Mesothelial cell of epicardium (in vitro differentiated cells): ENCODE measurements around the gene QARS1. TPM values are rescaled to one million over a fixed set of nuclear protein-coding genes. Genes with fewer than 3 reads are reported as not detected.

Source experiments
- DNase-seq, 2 experiments: peaks; one replicate each; pipeline ENCODE4 v3.0.0; 2021; ENCODE audit warnings: low spot score in 2 of 2; ENCODE audit not compliant: unreplicated experiment in 2 of 2
- H3K27ac Mint-ChIP-seq: 2 replicates; pipeline ENCODE4 v1.8.0; 2021; ENCODE audit warnings: mixed read lengths
- H3K27me3 Mint-ChIP-seq: 2 replicates; pipeline ENCODE4 v1.8.0; 2021; ENCODE audit warnings: low read depth, mixed read lengths
- H3K36me3 Mint-ChIP-seq: 2 replicates; pipeline ENCODE4 v1.8.0; 2021; ENCODE audit warnings: mixed read lengths
- H3K4me1 Mint-ChIP-seq: 2 replicates; pipeline ENCODE4 v1.8.0; 2021; ENCODE audit warnings: mixed read lengths
- H3K4me3 Mint-ChIP-seq: 2 replicates; pipeline ENCODE4 v1.8.0; 2021; ENCODE audit warnings: mild to moderate bottlenecking, moderate library complexity, mixed read lengths
- H3K9me3 Mint-ChIP-seq: 2 replicates; pipeline ENCODE4 v1.8.0; 2021; ENCODE audit warnings: mixed read lengths
- total RNA-seq: library from RNA; stranded (reverse); gene quantifications from 3 replicates; pipeline ENCODE4 v1.2.1, GENCODE V29; 2021
- TF ChIP-seq, protein P1 (sequence below): fragments of 200-600 bp; sonication (generic); IDR thresholded peaks from one replicate; pipeline ENCODE4 v1.5.0; 2021; ENCODE audit warnings: antibody characterized with exemption; ENCODE audit not compliant: unreplicated experiment

QARS1 gene
- total RNA-seq, 1 donor from 2014 or later, result 364 TPM

GRCh38 chr3:49122886-49123545, 18.5 kb upstream of the QARS1 start:
- Mint-ChIP-seq H3K27ac (no peak overlapping the region), H3K4me3 (no peak overlapping the region)
- DNase-seq, result no peak

DNA sequence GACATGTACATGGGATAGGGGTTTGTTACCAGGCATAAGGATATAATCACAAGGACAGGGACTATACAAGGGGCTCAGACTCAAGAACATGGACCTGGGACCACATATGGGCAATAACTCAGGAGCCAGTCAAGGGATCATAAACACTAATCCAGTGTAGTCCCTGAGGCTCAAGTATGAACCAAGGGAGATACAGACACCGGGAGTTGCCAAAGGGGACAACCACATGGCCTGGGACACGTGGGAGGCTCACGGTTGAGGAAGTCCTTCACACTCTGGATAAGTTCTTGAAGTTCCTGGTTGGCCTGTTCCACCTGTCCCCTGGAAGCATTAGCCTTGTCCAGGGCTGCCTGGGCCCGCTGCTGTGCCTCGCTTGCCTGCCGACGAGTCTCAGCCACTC, 17.9 kb upstream of the QARS1 start:
- peaks cover 14% of the 10 kb centered on the region for H3K36me3 Mint-ChIP-seq
- no peaks in the 10 kb centered on the region for H3K9me3 Mint-ChIP-seq
- DNase-seq, result no peak
- peak overlapping the region; percentile 89 for H3K27ac Mint-ChIP-seq
- no peaks in the 10 kb centered on the region for H3K27me3 Mint-ChIP-seq
- TF ChIP-seq, protein P1, sequence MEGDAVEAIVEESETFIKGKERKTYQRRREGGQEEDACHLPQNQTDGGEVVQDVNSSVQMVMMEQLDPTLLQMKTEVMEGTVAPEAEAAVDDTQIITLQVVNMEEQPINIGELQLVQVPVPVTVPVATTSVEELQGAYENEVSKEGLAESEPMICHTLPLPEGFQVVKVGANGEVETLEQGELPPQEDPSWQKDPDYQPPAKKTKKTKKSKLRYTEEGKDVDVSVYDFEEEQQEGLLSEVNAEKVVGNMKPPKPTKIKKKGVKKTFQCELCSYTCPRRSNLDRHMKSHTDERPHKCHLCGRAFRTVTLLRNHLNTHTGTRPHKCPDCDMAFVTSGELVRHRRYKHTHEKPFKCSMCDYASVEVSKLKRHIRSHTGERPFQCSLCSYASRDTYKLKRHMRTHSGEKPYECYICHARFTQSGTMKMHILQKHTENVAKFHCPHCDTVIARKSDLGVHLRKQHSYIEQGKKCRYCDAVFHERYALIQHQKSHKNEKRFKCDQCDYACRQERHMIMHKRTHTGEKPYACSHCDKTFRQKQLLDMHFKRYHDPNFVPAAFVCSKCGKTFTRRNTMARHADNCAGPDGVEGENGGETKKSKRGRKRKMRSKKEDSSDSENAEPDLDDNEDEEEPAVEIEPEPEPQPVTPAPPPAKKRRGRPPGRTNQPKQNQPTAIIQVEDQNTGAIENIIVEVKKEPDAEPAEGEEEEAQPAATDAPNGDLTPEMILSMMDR, result no peak
- H3K4me1 Mint-ChIP-seq, result peaks cover 11% of the 10 kb centered on the region
- H3K4me3 Mint-ChIP-seq, result peak overlapping the region; percentile 39

More at GRCh38 chr3:49122886-49123545, 18.5 kb upstream of the QARS1 start:
- Mint-ChIP-seq H3K36me3 (peaks cover 15% of the 10 kb centered on the region), H3K4me1 (peaks cover 11% of the 10 kb centered on the region), H3K27me3 (no peaks in the 10 kb centered on the region), H3K9me3 (no peaks in the 10 kb centered on the region)
- TF ChIP-seq, protein P1, result no peak

- no peaks in the 10 kb centered on the region for H3K27me3 Mint-ChIP-seq
- peaks cover 11% of the 10 kb centered on the region for H3K4me1 Mint-ChIP-seq
- peak overlapping the region; percentile 89 for H3K27ac Mint-ChIP-seq
- DNase-seq, result no peak
- TF ChIP-seq, protein P1, result no peak
- peak overlapping the region; percentile 39 for H3K4me3 Mint-ChIP-seq
- H3K9me3 Mint-ChIP-seq, result no peaks in the 10 kb centered on the region
- peaks cover 14% of the 10 kb centered on the region for H3K36me3 Mint-ChIP-seq
Measured at GRCh38 chr3:49122022-49122421, 17.5 kb upstream of the QARS1 start.

DNA sequence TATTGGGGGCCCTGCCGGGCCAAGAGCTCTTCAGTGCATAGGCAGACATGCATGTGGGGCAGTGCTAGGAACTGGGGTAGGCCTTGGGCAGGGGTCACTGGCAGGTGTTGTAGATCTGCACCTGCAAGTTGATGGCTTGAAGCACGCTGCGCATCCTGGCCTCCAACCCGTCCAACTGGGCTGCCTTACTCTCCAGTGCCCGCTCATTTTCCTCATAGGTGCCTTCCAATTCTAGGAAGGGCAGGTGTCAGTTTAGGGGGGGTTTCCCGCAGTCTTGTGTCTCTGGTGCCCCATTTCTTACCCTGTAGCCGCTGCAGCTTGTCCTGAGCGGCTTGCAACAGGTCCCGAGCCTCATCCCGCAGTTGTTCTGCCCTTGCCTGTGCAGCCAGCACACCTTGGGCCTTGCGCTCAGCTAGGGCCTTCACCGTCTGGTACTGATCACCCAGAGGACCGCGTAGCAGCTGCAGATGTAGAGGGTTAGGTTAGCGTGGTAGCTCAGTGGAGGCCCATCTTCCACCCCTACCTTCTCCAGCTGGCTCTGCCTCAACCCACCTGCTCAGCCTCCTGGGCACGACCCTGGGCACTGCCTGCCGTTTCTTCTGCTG, 16.7 kb upstream of the QARS1 start:
- peaks cover 11% of the 10 kb centered on the region for H3K4me1 Mint-ChIP-seq
- H3K27me3 Mint-ChIP-seq, result no peaks in the 10 kb centered on the region
- TF ChIP-seq, protein P1, result no peak
- no peak for DNase-seq
- no peaks in the 10 kb centered on the region for H3K9me3 Mint-ChIP-seq
- peak overlapping the region; percentile 85 for H3K4me3 Mint-ChIP-seq
- H3K27ac Mint-ChIP-seq, result peak overlapping the region; percentile 89
- H3K36me3 Mint-ChIP-seq, result peaks cover 16% of the 10 kb centered on the region

DNA sequence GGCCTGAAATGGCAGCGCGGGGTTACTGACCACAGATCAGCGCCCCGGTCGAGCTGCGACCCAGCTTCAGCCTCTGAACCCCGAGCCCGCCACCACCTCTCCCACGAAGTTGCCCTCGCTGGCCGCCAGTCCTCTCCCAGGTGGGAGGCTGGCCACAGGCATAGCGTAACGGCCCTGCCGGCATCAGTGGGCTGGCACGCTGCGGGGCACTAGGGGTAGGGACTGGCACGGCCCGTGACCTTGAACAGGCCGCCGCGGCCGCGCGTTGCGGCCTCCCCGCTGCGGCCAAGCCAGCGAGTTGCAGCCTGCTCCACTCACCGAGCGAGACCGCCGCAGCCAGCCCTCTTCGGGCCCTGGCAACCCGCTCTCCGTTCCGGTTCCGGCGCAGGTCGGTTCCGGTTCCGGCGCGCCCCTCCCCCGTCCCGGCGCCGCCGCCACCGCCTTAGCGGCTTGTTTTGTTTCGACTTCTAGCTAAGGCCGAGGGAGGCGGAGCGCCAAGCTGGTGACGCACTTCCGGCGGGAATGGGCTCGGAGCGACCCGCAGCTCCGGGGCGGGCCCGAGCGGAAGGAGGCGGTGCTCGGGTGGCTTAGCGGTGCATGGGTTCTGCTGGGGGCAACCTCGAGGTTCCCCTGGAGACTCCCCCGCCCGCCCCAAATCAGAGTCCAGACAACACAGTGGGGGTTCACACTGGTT, 16.0 kb upstream of the QARS1 start, which contains the start of gene USP19:
Gene USP19 (minus strand): TSS at position 386 of the 694 bp plus-strand sequence. CDS start 1,678 bp downstream, outside the sequence.
- Mint-ChIP-seq H3K9me3 (no peaks in the 10 kb centered on the region), H3K4me1 (peaks cover 11% of the 10 kb centered on the region), H3K27ac (peak within 1 kb of the TSS; percentile 97), H3K4me3 (peak within 1 kb of the TSS; percentile 85), H3K27me3 (no peaks in the 10 kb centered on the region), H3K36me3 (peaks cover 19% of the 10 kb centered on the region)
- TF ChIP-seq, protein P1, result no peak
- peak; percentile 83 to 89 for DNase-seq
